ENCODE data around the gene DDX51.

Gene DDX51

GRCh38 chr12:132109741-132110140, 34.4 kb downstream of the DDX51 start:
- H4K12ac ChIP-seq (ENCODE audit: low read depth, low read length), result no peak overlapping the region
- H3K9me3 ChIP-seq (ENCODE audit: insufficient read depth, low read depth, low read length), result no peaks in the 10 kb centered on the region
- no peak for DNase-seq
- no peaks in the 10 kb centered on the region for H3K27me3 ChIP-seq (ENCODE audit: insufficient read depth, low read length)
- H3K79me1 ChIP-seq (ENCODE audit: low read length), result no peaks in the 10 kb centered on the region
- H3K14ac ChIP-seq (ENCODE audit: low read length), result no peak overlapping the region
- no peak overlapping the region for H2AK5ac ChIP-seq (ENCODE audit: low read length)
- no peaks in the 10 kb centered on the region for H3K79me2 ChIP-seq (ENCODE audit: control insufficient read depth, insufficient read depth, low read length, poor library complexity)
- H2AFZ ChIP-seq (ENCODE audit: insufficient read depth, low read length, poor library complexity), result no peak overlapping the region
- H2BK5ac ChIP-seq (ENCODE audit: low read depth, low read length, poor library complexity), result no peak overlapping the region
- no peak overlapping the region for H3K27ac ChIP-seq (ENCODE audit: low read depth, low read length)
- H3K4me3 ChIP-seq (ENCODE audit: low read depth, low read length), result no peak overlapping the region
- no peaks in the 10 kb centered on the region for H3K4me1 ChIP-seq (ENCODE audit: control insufficient read depth in 1 of 2, insufficient read depth in 2 of 2, low read length in 2 of 2)
- H3K36me3 ChIP-seq (ENCODE audit: control insufficient read depth in 1 of 2, insufficient read depth in 2 of 2, low read length in 2 of 2), result peaks cover 33 to 34% of the 10 kb centered on the region in 2 experiments
- H4K91ac ChIP-seq (ENCODE audit: low read depth, low read length), result no peak overlapping the region
- no peak overlapping the region for H4K8ac ChIP-seq (ENCODE audit: low read depth, low read length)
- H3K4me2 ChIP-seq (ENCODE audit: low read length), result no peak overlapping the region
- no peak overlapping the region for H2BK120ac ChIP-seq (ENCODE audit: insufficient read depth, low read length, poor library complexity)
- H3K9ac ChIP-seq (ENCODE audit: low read length), result no peak overlapping the region
- no CpG with 5 or more reads among the region's 8 CpGs for WGBS (ENCODE audit: extremely low coverage, insufficient coverage, insufficient read length)
- no peak overlapping the region for H3K23ac ChIP-seq (ENCODE audit: low read length)
- no peak overlapping the region for H3K18ac ChIP-seq (ENCODE audit: low read length)
- no peak overlapping the region for H2BK12ac ChIP-seq (ENCODE audit: low read length)
- no peak overlapping the region for H3K4ac ChIP-seq (ENCODE audit: low read depth, low read length)

GRCh38 chr12:132108211-132108832, 35.8 kb downstream of the DDX51 start:
- Histone ChIP-seq H2BK120ac (ENCODE audit: insufficient read depth, low read length, poor library complexity) (no peak overlapping the region), H3K79me1 (ENCODE audit: low read length) (no peaks in the 10 kb centered on the region), H2BK12ac (ENCODE audit: low read length) (no peak overlapping the region), H3K4me3 (ENCODE audit: low read depth, low read length) (no peak overlapping the region), H3K27me3 (ENCODE audit: insufficient read depth, low read length) (no peaks in the 10 kb centered on the region), H3K4ac (ENCODE audit: low read depth, low read length) (no peak overlapping the region), H3K9me3 (ENCODE audit: insufficient read depth, low read depth, low read length) (no peaks in the 10 kb centered on the region), H3K18ac (ENCODE audit: low read length) (no peak overlapping the region), H3K36me3 (ENCODE audit: control insufficient read depth in 1 of 2, insufficient read depth in 2 of 2, low read length in 2 of 2) (peaks cover 29 to 30% of the 10 kb centered on the region in 2 experiments), H3K14ac (ENCODE audit: low read length) (no peak overlapping the region), H2BK5ac (ENCODE audit: low read depth, low read length, poor library complexity) (no peak overlapping the region), H3K9ac (ENCODE audit: low read length) (no peak overlapping the region), H4K8ac (ENCODE audit: low read depth, low read length) (no peak overlapping the region), H3K27ac (ENCODE audit: low read depth, low read length) (no peak overlapping the region), H3K4me1 (ENCODE audit: control insufficient read depth in 1 of 2, insufficient read depth in 2 of 2, low read length in 2 of 2) (no peaks in the 10 kb centered on the region), H4K91ac (ENCODE audit: low read depth, low read length) (no peak overlapping the region), H3K4me2 (ENCODE audit: low read length) (no peak overlapping the region), H2AK5ac (ENCODE audit: low read length) (no peak overlapping the region), H4K12ac (ENCODE audit: low read depth, low read length) (no peak overlapping the region), H3K79me2 (ENCODE audit: control insufficient read depth, insufficient read depth, low read length, poor library complexity) (no peaks in the 10 kb centered on the region), H3K23ac (ENCODE audit: low read length) (no peak overlapping the region), H2AFZ (ENCODE audit: insufficient read depth, low read length, poor library complexity) (no peak overlapping the region)
- no peak for DNase-seq
- no CpG with 5 or more reads among the region's 16 CpGs for WGBS (ENCODE audit: extremely low coverage, insufficient coverage, insufficient read length)

- Histone ChIP-seq H3K4ac (ENCODE audit: low read depth, low read length) (no peak overlapping the region), H2BK5ac (ENCODE audit: low read depth, low read length, poor library complexity) (no peak overlapping the region), H4K8ac (ENCODE audit: low read depth, low read length) (no peak overlapping the region), H4K91ac (ENCODE audit: low read depth, low read length) (no peak overlapping the region), H3K18ac (ENCODE audit: low read length) (no peak overlapping the region), H2BK120ac (ENCODE audit: insufficient read depth, low read length, poor library complexity) (no peak overlapping the region), H3K23ac (ENCODE audit: low read length) (no peak overlapping the region), H3K9me3 (ENCODE audit: insufficient read depth, low read depth, low read length) (no peaks in the 10 kb centered on the region), H3K14ac (ENCODE audit: low read length) (no peak overlapping the region), H3K36me3 (ENCODE audit: control insufficient read depth in 1 of 2, insufficient read depth in 2 of 2, low read length in 2 of 2) (peaks cover 27 to 29% of the 10 kb centered on the region in 2 experiments), H3K27ac (ENCODE audit: low read depth, low read length) (no peak overlapping the region), H3K27me3 (ENCODE audit: insufficient read depth, low read length) (no peaks in the 10 kb centered on the region), H4K12ac (ENCODE audit: low read depth, low read length) (no peak overlapping the region), H2AFZ (ENCODE audit: insufficient read depth, low read length, poor library complexity) (no peak overlapping the region), H2AK5ac (ENCODE audit: low read length) (no peak overlapping the region), H2BK12ac (ENCODE audit: low read length) (no peak overlapping the region), H3K79me1 (ENCODE audit: low read length) (no peaks in the 10 kb centered on the region), H3K4me3 (ENCODE audit: low read depth, low read length) (no peak overlapping the region), H3K79me2 (ENCODE audit: control insufficient read depth, insufficient read depth, low read length, poor library complexity) (no peaks in the 10 kb centered on the region), H3K4me1 (ENCODE audit: control insufficient read depth in 1 of 2, insufficient read depth in 2 of 2, low read length in 2 of 2) (no peaks in the 10 kb centered on the region), H3K4me2 (ENCODE audit: low read length) (no peak overlapping the region), H3K9ac (ENCODE audit: low read length) (no peak overlapping the region)
- DNase-seq, result no peak
- no CpG with 5 or more reads among the region's 7 CpGs for WGBS (ENCODE audit: extremely low coverage, insufficient coverage, insufficient read length)
Measured at GRCh38 chr12:132106921-132107320, 37.2 kb downstream of the DDX51 start.

GRCh38 chr12:132105467-132105866, 38.7 kb downstream of the DDX51 start:
- no peak overlapping the region for H4K8ac ChIP-seq (ENCODE audit: low read depth, low read length)
- H3K23ac ChIP-seq (ENCODE audit: low read length), result no peak overlapping the region
- H3K14ac ChIP-seq (ENCODE audit: low read length), result no peak overlapping the region
- no peaks in the 10 kb centered on the region for H3K27me3 ChIP-seq (ENCODE audit: insufficient read depth, low read length)
- no peak for DNase-seq
- no peaks in the 10 kb centered on the region for H3K79me2 ChIP-seq (ENCODE audit: control insufficient read depth, insufficient read depth, low read length, poor library complexity)
- no peak overlapping the region for H2BK120ac ChIP-seq (ENCODE audit: insufficient read depth, low read length, poor library complexity)
- no peaks in the 10 kb centered on the region for H3K9me3 ChIP-seq (ENCODE audit: insufficient read depth, low read depth, low read length)
- no peak overlapping the region for H3K4me2 ChIP-seq (ENCODE audit: low read length)
- no peaks in the 10 kb centered on the region for H3K79me1 ChIP-seq (ENCODE audit: low read length)
- H3K36me3 ChIP-seq (ENCODE audit: control insufficient read depth in 1 of 2, insufficient read depth in 2 of 2, low read length in 2 of 2), result peaks cover 21 to 25% of the 10 kb centered on the region in 2 experiments
- WGBS (ENCODE audit: extremely low coverage, insufficient coverage, insufficient read length), result no CpG with 5 or more reads among the region's 6 CpGs
- H3K9ac ChIP-seq (ENCODE audit: low read length), result peak overlapping the region; percentile 40
- no peak overlapping the region for H2AK5ac ChIP-seq (ENCODE audit: low read length)
- H3K18ac ChIP-seq (ENCODE audit: low read length), result no peak overlapping the region
- no peak overlapping the region for H2AFZ ChIP-seq (ENCODE audit: insufficient read depth, low read length, poor library complexity)
- H3K27ac ChIP-seq (ENCODE audit: low read depth, low read length), result no peak overlapping the region
- H3K4me3 ChIP-seq (ENCODE audit: low read depth, low read length), result no peak overlapping the region
- no peak overlapping the region for H2BK5ac ChIP-seq (ENCODE audit: low read depth, low read length, poor library complexity)
- H4K91ac ChIP-seq (ENCODE audit: low read depth, low read length), result no peak overlapping the region
- H4K12ac ChIP-seq (ENCODE audit: low read depth, low read length), result no peak overlapping the region
- no peak overlapping the region for H2BK12ac ChIP-seq (ENCODE audit: low read length)
- no peak overlapping the region for H3K4ac ChIP-seq (ENCODE audit: low read depth, low read length)
- H3K4me1 ChIP-seq (ENCODE audit: control insufficient read depth in 1 of 2, insufficient read depth in 2 of 2, low read length in 2 of 2), result no peaks in the 10 kb centered on the region
